NCI-H226 (cell line): ENCODE results near the gene LIPH.
"Not testable (repeated sequence)": the region's sequence is repeated elsewhere in the genome, so short reads cannot be mapped to it uniquely, and the experiment has no call there.

Experiments
- DNase-seq: peaks from one replicate; pipeline ENCODE4 v3.0.0-alpha.2; 2015

LIPH gene

GRCh38 chr3:185484296-185484695, 68.1 kb downstream of the LIPH start:
- DNase-seq, result no peak

- no peak for DNase-seq
Observed at GRCh38 chr3:185479373-185479945, 72.9 kb downstream of the LIPH start.

- DNase-seq, result no peak
Observed at GRCh38 chr3:185477316-185477715, 75.1 kb downstream of the LIPH start.

GRCh38 chr3:185474922-185475321, 77.5 kb downstream of the LIPH start:
- DNase-seq, result not testable (repeated sequence)

- peak; percentile 81 for DNase-seq
Observed at GRCh38 chr3:185473290-185473815, 79.0 kb downstream of the LIPH start.

- no peak for DNase-seq
Observed at GRCh38 chr3:185470323-185470722, 82.1 kb downstream of the LIPH start.

- no peak for DNase-seq
Observed at GRCh38 chr3:185469542-185469941, 82.8 kb downstream of the LIPH start.

GRCh38 chr3:185466123-185466522, 86.3 kb downstream of the LIPH start:
- not testable (repeated sequence) for DNase-seq

- no peak for DNase-seq
Observed at GRCh38 chr3:185465471-185465870, 86.9 kb downstream of the LIPH start.

GRCh38 chr3:185460719-185461350, 91.6 kb downstream of the LIPH start:
- no peak for DNase-seq

- no peak for DNase-seq
Observed at GRCh38 chr3:185460309-185460708, 92.1 kb downstream of the LIPH start.

- DNase-seq, result no peak
Observed at GRCh38 chr3:185457376-185457775, 95.0 kb downstream of the LIPH start.
